ENCODE measurements around the gene NRP2. TPM values are rescaled to one million over a fixed set of nuclear protein-coding genes. Genes with fewer than 3 reads are reported as not detected.

The NRP2 gene
- polyA plus RNA-seq, 4 donors, result 69.2 to 78.3 (median 73.7) TPM

DNA sequence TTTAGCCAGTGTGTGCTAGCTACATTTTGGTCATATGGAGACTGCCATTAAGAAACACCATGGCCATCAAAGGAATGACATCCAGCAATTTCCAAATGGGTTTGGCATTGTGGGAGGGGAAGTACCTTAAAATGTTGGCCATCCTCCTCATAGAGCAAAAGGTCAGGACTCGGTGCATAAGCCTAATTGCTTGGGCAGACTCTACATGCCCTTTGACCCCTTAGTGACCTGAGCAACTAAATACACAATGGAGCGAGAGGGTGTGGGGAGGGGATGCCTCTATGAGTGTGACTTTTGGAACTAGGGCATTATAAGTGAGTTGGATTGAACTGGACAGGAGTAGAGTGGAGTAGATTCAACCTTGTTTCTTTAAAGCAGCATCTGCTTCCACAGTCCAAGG lies 44.9 kb downstream of the NRP2 start:
- no peak for DNase-seq (ENCODE audit: low read depth in 4 of 4, low spot score in 3 of 4)

DNA sequence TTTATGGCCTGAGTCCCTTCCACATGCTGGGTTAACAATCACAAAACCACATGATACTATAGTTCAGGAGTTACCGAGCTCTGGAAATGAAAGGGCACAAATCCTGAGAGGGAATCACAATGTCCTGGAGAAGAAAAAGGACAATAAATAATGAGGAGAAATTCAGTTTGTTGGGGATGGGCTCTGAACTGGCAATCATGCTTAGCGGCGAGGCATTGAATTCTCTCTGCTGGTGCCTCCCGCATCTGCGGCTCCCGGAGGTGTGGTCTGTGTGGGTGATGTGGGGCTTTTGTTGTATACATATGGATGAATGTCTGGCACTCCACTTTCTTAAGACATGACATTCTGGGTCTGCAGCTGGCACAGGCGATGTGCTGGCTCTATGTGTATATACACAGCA lies 46.1 kb downstream of the NRP2 start:
- no peak for DNase-seq (ENCODE audit: low read depth in 4 of 4, low spot score in 3 of 4)

DNA sequence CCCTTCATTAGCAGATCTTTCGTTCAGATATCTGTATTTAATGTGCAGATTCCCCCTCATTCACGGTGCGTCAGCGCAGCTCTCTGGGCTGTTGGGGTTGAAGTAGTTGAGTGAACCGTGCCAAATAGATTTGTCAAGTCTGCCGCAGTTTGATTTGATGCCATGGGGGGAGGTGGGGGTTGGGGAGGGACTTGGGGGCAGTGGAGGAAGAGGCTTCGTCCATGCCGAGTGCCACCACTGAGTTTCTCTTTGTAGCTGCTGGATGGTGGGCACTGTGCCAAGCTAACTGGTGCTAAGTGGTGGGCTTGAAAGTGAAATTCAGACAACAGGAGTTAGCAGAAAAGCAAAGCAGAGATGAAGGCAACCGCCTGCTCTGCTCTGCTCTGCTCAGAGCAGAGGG lies 47.9 kb downstream of the NRP2 start:
- DNase-seq (ENCODE audit: low read depth in 4 of 4, low spot score in 3 of 4), result no peak

DNA sequence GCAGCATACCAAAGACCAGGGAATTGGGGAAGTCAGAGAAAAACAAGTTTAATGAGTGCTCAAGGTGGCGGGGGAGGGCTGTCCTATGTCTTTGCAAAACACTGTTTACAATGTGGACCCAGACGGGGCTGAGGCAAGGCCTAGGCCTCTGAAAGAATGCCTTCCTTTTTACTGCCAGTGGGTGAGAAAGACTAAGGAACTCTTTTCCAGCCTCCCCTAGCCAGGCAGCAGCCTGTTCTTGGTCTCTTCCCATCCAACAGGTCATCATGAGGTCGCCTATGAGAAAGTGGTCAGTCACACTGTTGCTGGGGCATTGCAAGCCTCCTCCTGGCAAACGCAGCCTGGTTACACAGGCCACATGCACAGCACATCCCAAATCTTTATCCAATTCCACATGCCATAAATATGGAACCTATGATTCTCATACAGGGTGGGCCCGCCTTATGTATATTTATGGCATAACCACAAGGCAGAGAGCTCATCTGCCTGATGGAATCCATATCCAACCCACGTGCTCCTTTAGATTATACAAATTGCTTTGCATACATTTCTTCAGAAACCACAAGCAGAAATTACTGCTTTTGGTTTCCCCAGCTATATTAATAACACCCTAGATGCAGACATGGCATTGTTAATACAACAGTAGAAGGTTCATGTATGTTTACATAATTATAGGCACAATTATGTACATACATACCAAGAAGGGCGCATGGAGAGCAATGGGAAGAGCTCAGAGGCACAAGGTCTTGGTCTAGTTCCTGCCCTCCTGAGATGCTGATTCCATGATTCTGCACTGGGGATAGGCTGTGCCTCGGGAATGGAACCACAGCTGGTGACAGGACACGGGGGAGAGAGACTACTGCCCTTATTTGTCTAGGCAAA lies 48.6 kb downstream of the NRP2 start:
- DNase-seq (ENCODE audit: low read depth in 4 of 4, low spot score in 3 of 4), result no peak

DNA sequence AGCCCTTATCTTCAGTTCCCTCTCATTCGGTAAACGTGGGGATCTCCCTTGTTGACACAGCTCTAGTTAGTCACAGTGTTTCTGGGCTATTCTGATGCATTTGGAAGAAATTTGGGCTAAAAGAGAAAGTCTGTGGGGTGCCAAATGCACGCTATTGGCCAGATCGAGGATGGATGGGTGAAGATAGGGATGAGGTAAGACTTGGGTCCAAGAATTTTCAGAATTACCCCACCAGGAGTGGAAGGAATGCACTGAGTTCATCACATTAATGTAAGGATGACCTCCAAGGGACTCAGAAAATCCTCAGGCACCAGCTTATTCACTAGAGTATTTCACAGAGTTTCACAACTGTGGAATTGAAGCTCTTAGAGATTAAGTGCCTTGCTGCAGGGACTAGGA lies 49.3 kb downstream of the NRP2 start:
- no peak for DNase-seq (ENCODE audit: low read depth in 4 of 4, low spot score in 3 of 4)

GRCh38 chr2:205732314-205732713 lies 50.0 kb downstream of the NRP2 start:
- DNase-seq (ENCODE audit: low read depth in 4 of 4, low spot score in 3 of 4), result no peak

DNA sequence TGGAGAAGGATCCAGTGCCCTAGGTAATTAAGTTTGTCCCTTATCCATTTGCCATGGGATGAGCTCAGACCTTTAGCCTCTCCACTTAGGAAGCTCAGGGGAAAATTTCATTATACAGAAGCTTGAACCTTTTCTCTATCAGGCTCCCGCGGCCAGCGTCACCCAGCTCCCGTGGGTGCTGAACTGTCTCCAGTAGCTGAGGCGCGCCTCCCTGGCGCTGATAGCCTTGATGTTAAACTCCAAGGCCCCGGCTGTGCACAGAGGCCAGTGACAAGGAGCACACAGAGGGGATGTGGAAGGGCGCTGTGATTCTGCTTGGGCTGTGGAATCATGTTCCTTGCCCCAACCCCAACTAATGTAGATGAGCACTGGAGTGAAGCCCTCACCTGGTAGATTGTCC lies 50.8 kb downstream of the NRP2 start:
- DNase-seq (ENCODE audit: low read depth in 4 of 4, low spot score in 3 of 4), result no peak

- no peak for DNase-seq (ENCODE audit: low read depth in 4 of 4, low spot score in 3 of 4)
Measured at GRCh38 chr2:205733648-205734047, 51.3 kb downstream of the NRP2 start.

GRCh38 chr2:205734436-205735037 lies 52.2 kb downstream of the NRP2 start:
- DNase-seq (ENCODE audit: low read depth in 4 of 4, low spot score in 3 of 4), result no peak

DNA sequence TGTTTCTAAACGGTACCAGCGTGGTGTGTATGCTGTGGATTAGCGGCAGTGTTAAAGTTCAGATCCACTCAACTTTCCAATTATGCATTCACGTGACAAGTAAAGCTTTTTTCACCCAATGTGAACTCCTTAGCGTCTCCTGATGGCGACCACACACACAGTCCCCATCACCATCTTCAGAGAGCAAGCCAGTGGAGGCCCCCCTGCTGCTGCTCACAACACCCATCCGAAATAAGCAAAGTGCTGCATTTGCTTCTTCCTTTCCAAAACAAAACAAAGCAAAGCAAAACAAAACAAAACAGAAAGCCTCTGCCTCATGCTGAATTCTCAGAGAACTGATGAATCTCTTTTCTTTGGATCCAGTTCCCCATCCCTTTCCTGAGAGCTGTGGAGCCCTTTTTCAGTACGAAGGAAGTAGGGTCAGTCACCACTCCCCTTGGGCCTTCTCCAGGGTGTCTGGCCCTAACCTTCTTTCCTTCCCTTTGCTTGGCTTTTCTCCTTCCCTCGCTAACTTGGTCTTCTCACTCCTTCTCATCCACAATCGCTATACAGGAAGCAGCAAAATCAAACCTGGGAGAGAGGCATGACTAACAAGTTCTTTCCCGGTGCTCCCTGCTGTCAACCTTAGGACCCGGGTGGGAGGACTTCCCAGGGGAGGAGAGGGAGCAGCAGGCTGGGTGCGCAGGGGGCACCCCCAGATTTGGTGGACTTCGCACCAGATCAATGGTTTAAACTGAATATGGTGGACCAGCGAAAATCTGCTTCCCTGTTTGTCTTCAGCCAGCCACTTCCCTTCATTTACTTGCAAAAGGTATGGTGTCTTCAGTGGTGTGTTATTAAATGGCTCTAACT lies 56.0 kb downstream of the NRP2 start:
- no peak for DNase-seq (ENCODE audit: low read depth in 4 of 4, low spot score in 3 of 4)

DNA sequence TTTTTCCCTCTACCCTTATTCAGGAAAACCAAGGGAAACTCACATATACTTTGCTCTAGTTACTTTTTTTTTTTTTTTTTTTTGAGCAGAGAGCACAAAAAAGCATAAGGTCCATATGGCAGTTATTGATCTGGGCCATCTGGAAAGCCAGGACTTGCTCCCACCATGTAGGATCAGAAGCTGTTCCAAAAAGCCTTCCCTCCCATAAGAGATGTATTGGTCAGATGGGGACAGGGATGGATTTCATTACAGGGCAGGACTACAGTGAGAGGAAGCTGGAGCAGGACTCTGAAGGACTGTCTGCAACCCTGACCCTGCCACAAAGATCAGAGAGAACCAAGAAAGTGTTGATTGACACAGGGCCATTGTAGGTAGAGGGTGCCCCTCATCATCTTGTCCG lies 57.3 kb downstream of the NRP2 start:
- DNase-seq (ENCODE audit: low read depth in 4 of 4, low spot score in 3 of 4), result no peak

GRCh38 chr2:205740381-205740780 lies 58.1 kb downstream of the NRP2 start:
- no peak for DNase-seq (ENCODE audit: low read depth in 4 of 4, low spot score in 3 of 4)

- DNase-seq (ENCODE audit: low read depth in 4 of 4, low spot score in 3 of 4), result no peak
Measured at GRCh38 chr2:205741256-205741978, 59.1 kb downstream of the NRP2 start.

DNA sequence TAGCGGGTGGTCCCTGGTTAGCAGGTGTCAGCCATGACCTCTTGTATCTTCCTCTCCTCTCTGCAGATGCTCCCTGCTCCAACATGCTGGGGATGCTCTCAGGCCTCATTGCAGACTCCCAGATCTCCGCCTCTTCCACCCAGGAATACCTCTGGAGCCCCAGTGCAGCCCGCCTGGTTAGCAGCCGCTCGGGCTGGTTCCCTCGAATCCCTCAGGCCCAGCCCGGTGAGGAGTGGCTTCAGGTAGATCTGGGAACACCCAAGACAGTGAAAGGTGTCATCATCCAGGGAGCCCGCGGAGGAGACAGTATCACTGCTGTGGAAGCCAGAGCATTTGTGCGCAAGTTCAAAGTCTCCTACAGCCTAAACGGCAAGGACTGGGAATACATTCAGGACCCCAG lies 60.8 kb downstream of the NRP2 start:
- no peak for DNase-seq (ENCODE audit: low read depth in 4 of 4, low spot score in 3 of 4)

DNA sequence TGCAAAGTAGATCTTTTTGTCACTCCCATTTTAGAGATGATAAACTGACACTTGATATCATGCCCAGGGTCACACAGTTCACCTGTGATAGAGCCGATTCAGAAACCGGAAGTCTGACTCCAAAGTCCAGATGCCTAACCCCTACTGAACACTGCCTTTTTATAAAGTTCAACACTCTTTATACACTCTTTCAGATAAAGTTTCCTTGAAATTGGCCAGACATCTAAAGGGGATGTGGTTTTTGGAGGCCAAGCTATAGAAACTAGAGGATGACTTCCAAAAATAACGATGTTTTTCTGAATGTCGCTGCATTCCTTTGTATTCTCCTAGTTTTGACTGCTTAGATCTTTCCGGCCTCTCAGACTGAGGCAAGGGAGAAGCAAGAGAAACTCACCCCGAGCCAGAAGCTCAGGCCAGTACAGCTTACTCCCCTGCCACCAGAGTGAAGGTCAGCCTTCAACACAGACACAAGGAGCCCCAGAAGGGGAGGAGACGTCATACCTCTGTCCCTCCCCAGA lies 61.8 kb downstream of the NRP2 start:
- DNase-seq (ENCODE audit: low read depth in 4 of 4, low spot score in 3 of 4), result no peak

DNA sequence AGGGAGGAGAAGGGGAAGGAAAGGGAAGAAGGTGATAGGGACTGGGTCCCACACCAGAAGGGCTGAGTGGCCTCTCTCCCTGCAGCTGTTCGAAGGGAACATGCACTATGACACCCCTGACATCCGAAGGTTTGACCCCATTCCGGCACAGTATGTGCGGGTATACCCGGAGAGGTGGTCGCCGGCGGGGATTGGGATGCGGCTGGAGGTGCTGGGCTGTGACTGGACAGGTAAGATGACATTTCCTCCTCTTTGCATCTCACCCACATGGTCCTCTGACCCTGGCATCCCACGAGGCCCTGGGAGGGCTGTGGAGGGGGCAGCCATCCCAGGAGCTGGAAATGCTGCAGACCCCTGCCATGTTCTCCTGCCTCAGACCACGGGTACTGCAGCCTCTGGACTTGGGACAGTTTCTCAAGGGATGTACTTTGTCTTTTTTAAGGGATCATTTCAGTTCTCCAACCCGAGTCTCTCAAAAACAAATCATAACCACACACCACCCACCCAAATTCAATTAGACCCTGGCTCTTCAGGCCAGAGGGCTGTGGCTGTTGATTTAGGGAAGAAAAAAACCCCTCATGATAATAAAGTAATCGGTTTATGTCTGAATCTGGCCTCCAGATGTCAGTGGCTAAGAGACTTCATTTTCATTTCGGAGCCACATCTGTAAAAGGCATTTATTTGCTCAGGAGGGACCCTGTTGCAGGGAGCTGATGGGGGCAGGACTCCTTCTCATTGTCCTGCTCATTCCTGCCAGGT lies 63.5 kb downstream of the NRP2 start:
- no peak for DNase-seq (ENCODE audit: low read depth in 4 of 4, low spot score in 3 of 4)

GRCh38 chr2:205746420-205746785 lies 64.1 kb downstream of the NRP2 start:
- no peak for DNase-seq (ENCODE audit: low read depth in 4 of 4, low spot score in 3 of 4)

- no peak for DNase-seq (ENCODE audit: low read depth in 4 of 4, low spot score in 3 of 4)
Measured at GRCh38 chr2:205747829-205748386, 65.6 kb downstream of the NRP2 start.

GRCh38 chr2:205748639-205749038 lies 66.3 kb downstream of the NRP2 start:
- no peak for DNase-seq (ENCODE audit: low read depth in 4 of 4, low spot score in 3 of 4)

DNA sequence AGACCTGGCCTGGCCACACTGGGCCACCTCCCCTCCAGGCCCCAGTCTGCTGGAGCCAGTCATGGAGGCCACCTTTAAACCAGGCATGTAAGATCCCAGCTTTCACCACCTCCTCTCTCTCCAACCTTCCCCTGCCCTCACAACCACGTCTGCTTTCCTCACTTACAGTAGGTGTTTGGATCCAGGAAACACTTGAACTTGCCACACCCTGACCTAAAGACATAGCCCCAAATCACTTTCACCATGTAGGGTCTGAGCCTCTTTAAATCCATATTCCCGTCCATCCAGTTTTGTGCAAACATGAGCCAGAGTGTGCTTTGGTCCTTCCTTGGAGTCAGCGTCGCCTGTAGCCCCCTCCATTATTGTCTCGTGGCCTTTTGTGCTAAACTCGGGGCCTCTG lies 66.8 kb downstream of the NRP2 start:
- no peak for DNase-seq (ENCODE audit: low read depth in 4 of 4, low spot score in 3 of 4)
